Activated CD4-positive, CD25-positive, alpha-beta regulatory T cell treated with anti-CD3 and anti-CD28 coated beads, Interleukin-2, amount 50 U/mL, for 72 hours (primary cell): ENCODE results near the gene EXOC3.
"Not testable (repeated sequence)": the region's sequence is repeated elsewhere in the genome, so short reads cannot be mapped to it uniquely, and the experiment has no call there.

Source experiments
- DNase-seq: peaks from one replicate; pipeline ENCODE4 v3.0.0; 2021

Gene EXOC3

DNA sequence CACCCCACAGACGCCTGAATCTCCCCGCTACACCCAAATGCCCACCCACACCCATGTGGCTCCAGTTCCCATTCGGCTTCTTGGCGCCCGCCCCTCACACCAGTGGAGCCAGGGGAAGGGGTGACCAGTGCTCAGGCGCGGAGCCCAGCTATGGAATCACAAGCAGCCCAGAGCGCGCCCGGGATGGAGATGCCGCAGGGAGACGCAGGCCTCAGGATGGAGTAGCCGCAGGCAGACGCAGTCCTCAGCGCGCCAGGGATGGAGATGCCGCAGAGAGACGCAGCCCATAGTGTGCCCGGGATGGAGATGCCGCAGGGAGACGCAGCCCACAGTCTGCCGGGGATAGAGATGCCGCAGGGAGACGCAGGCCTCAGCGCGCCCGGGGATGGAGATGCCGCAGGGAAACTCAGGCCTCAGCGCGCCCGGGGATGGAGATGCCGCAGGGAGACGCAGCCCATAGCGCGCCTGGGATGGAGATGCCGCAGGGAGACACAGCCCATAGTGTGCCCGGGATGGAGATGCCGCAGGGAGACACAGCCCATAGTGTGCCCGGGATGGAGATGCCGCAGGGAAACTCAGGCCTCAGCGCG is 65.1 kb downstream of the EXOC3 start:
- not testable (repeated sequence) for DNase-seq

DNA sequence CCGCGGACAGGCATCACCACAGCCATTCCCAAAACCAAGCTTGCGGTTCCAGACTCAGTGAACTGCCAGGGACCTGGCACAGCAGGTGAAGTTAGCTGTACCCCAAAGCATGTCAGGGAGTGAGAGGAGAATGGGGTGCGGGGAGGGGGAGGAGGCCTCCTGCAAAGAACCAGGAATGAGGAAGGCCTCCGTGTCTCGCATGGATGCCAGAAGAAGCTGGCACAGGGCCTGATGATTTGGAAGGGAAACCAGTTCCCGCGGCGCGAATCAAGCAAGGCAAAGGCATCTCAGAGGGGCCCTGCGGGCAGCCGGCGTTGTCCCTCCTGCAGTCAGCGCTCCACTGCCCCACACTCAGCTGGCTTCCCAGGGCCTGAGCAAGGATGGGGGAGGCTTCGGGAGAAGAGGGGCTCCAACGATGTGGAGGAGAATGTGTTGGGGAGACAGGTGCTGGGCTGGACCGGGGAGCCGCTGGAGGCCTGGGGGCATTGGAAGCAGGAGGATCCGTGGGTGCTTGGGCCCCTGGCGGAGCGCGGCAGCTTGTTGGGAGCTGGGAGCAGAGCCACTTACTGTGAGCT is 66.7 kb downstream of the EXOC3 start:
- DNase-seq, result no peak

DNA sequence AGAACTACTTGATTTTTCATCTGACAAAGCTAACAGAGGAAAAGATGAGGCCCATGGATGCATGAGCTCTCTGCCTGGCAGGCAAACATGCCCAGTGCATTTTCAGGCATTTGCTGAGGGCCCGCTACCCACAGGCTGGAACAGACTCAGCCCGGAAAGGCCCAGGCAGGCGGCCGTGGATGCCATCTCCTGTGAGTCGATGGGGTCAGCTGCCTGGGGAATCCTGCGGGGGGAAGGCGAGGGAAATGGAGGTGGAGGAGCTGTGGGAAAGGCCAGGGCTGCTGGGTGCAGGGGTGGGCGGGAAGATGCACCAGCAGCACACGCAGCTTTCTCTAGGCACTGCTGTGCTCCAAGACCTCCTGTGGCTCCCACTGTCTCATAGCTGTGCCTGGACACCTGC is 67.5 kb downstream of the EXOC3 start:
- no peak for DNase-seq

DNA sequence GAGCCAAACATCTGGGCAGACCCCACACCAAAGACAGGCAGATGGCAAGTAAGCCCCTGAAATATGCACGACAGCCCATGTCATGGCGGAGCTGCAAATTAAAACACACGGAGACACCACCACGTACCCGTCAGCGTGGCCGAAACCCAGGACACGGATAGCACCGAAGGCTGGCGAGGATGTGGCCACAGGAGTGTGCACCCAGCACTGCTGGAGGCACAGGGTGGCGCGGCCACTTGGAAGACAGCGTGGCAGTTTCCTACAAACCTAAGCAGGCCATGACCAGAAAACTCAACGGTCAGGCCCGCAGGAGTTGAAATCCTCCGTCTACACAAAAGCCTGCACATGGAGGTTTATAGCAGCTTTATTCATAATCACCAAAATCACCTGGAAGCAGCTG is 68.5 kb downstream of the EXOC3 start:
- DNase-seq, result no peak

DNA sequence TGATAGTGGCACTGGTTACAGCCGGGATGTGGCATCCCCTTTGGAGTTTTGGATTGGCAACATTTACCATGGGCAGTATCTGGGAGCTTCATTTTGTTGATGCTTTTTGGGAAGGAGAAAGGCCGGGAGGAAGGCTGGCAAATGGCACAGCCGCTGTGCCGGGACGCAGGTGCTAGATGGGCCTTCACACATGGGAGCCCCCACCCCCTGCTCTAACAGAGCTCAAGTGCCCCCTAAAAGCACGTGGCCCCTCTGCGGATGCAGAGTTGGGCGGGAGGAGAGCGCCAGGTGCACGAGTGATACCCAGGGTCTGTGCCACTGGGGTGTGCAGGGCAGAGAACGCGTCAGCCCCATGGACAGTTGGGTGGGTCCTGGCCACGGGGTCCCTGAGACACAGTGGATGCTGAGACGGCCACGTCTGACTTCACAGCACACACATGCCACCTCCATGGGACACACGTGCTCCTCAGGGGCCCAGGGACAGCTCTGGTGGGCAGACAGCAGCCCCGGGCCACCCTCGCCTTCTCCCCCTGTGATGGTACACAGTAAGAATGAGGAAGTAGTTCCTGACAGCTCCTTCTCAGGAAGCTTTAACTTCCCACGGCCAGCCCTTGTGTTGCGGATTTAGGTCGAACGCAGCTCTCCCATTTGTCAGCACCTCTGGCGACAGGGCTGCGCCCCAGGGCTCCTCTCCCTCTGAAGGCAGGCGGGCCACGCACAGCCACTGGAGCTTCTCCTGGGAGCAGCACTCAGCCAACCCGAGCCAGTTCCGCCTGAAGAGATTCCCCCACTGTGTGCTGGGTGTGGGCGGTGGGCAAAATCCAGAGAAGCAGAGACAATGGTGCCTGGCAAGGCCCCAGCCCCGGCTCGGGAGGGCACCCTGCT is 70.5 kb downstream of the EXOC3 start:
- no peak for DNase-seq

DNA sequence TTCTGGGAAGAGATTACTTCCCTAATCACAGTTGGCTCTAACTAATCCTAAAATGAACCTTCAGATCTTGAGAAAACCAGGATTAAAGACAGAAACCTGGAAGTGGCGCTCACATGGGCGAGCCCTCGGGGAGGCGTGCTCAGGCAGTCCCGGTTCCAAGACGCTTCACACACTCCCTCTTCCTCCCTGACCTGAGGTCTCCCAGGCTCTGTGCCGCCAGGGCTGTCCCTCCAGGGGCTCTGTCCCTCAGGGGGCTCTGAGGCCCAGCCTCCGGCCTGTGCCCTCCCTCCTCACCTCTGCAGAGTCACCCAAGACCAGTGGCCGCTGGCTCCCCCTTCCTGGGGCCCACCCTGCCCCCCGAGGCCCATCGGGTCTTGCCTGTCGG is 71.1 kb downstream of the EXOC3 start:
- no peak for DNase-seq

DNA sequence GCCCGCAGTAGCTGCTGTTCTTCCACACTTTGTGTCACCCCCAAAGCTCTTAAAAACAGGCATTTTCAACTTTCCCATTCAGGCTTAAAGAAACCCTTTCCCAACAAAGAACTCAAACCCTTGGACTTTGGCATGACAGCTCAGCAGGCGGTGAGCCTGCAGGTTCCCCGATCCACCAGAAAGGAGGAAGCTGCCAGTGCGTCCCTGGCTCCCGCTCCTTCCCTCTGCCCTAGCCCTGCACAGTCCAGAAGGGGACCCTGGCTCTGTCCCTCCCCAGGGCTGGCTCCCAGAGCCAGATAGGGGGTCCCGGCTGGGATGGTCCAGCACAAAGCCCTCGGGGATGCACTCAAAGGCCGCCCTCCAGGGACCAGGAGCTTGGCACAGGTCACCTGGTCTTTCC is 71.7 kb downstream of the EXOC3 start:
- DNase-seq, result no peak

DNA sequence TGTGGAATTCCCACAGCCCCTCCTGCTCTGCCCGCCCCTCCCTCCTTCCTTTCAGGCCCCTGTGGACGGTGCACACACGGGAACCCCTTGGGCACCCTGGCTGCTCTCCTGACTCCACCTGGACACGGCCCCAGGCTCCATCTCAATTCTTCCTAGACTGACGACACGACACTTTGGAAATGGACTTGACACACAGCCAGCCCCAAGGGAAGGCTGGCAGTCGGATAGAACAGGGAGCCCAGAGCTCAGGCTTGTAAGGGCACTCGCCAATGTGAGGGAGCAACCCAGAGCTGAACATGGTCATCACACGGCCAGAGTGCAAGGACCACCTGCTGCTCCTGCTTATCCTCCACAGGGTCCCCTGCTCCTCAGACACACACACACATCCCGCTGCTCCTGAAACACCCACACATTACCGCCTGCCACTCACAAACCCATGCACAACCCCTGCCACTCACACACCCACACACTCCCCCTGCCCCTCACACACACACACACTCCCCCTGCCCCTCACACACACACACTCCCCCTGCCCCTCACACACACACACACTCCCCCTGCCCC is 72.4 kb downstream of the EXOC3 start:
- no peak for DNase-seq

DNA sequence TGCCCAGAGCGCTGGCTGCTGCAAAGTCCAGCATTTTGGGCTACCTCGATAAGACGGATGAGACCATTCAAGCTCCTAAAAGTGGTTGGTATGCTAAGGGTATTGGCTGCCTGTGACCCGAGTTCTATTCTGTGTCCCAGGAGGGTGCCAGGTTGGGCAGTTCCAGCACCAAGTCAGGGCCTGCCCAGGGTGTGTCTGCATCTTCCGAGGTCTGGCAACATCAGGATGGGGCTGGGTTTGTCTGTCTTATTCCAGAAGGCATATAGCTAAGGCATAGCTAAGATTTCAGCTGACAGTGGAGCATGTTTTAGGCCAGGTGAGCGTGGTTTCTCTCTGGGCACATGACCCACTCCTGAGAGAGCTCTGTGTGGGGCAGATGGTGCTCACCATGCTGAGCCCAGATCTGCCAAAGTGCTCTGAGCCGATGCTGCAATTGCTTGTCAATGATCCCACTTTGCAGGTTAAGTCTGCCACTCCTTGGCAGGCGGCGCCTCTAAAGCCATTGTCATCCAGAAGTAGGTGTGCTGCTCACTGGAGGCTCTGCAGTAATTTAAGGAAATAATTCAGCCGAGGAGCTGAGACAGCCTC is 73.5 kb downstream of the EXOC3 start:
- no peak for DNase-seq
